H9 (cell line): ENCODE data around the gene IKZF1. TPM values are rescaled to one million over a fixed set of nuclear protein-coding genes. Genes with fewer than 3 reads are reported as not detected.

ENCODE experiments used
- DNase-seq: peaks from one replicate; pipeline ENCODE4 v3.0.0-alpha.2; 2017
- H2AFZ ChIP-seq: one replicate; pipeline ENCODE4 v1.6.1; 2013; ENCODE audit warnings: mild to moderate bottlenecking, low read length, control low read depth, moderate library complexity
- H2AK5ac ChIP-seq: 2 replicates; pipeline ENCODE4 v1.6.1; 2013; ENCODE audit warnings: low read length, control low read depth, mixed read lengths; ENCODE audit not compliant: insufficient read length
- H2BK120ac ChIP-seq: one replicate; pipeline ENCODE4 v1.6.1; 2013; ENCODE audit warnings: low read depth, mild to moderate bottlenecking, low read length, control low read depth, inconsistent platforms; ENCODE audit not compliant: poor library complexity, severe bottlenecking
- H2BK12ac ChIP-seq: 2 replicates; pipeline ENCODE4 v1.6.1; 2013; ENCODE audit warnings: low read length, control low read depth, mixed read lengths, low read depth; ENCODE audit not compliant: insufficient read length
- H2BK15ac ChIP-seq: 2 replicates; pipeline ENCODE4 v1.6.1; 2013; ENCODE audit warnings: low read depth, low read length, control low read depth
- H2BK20ac ChIP-seq: one replicate; pipeline ENCODE4 v1.6.1; 2013; ENCODE audit warnings: low read depth, mild to moderate bottlenecking, low read length, control low read depth, inconsistent platforms; ENCODE audit not compliant: poor library complexity, severe bottlenecking
- H2BK5ac ChIP-seq: 2 replicates; pipeline ENCODE4 v1.6.1; 2013; ENCODE audit warnings: low read length, control low read depth, mixed read lengths; ENCODE audit not compliant: insufficient read length
- H3K14ac ChIP-seq: 2 replicates; pipeline ENCODE4 v1.6.1; 2013; ENCODE audit warnings: low read length, control low read depth; ENCODE audit not compliant: insufficient read depth
- H3K18ac ChIP-seq: 2 replicates; pipeline ENCODE4 v1.6.1; 2013; ENCODE audit warnings: low read depth, mild to moderate bottlenecking, mixed read lengths, low read length, control low read depth; ENCODE audit not compliant: insufficient read length
- H3K23ac ChIP-seq: 2 replicates; pipeline ENCODE4 v1.6.1; 2013; ENCODE audit warnings: low read length, control low read depth, mixed read lengths, low read depth; ENCODE audit not compliant: insufficient read length
- H3K23me2 ChIP-seq: 2 replicates; pipeline ENCODE4 v1.6.1; 2013; ENCODE audit warnings: low read depth, mild to moderate bottlenecking, mixed read lengths, low read length, control low read depth; ENCODE audit not compliant: insufficient read length, poor library complexity, severe bottlenecking
- H3K27ac ChIP-seq: 2 replicates; pipeline ENCODE4 v1.5.1; 2013; ENCODE audit warnings: low read length, control low read depth, mixed read lengths, low read depth; ENCODE audit not compliant: insufficient read length
- H3K27me3 ChIP-seq: 2 replicates; pipeline ENCODE4 v1.6.1; 2013; ENCODE audit warnings: low read length, control low read depth, inconsistent platforms; ENCODE audit not compliant: insufficient read depth
- H3K4ac ChIP-seq: 2 replicates; pipeline ENCODE4 v1.6.1; 2013; ENCODE audit warnings: low read depth, mild to moderate bottlenecking, control low read depth, inconsistent platforms, low read length, moderate library complexity
- H3K4me1 ChIP-seq: 2 replicates; pipeline ENCODE4 v1.6.1; 2013; ENCODE audit warnings: low read length, control low read depth, inconsistent platforms; ENCODE audit not compliant: insufficient read depth
- H3K4me2 ChIP-seq: 2 replicates; pipeline ENCODE4 v1.6.1; 2013; ENCODE audit warnings: low read length, control low read depth, mixed read lengths; ENCODE audit not compliant: insufficient read length, insufficient read depth
- H3K56ac ChIP-seq: 2 replicates; pipeline ENCODE4 v1.6.1; 2013; ENCODE audit warnings: low read depth, mild to moderate bottlenecking, mixed read lengths, low read length, control low read depth; ENCODE audit not compliant: insufficient read length
- H3K79me1 ChIP-seq: 2 replicates; pipeline ENCODE4 v1.6.1; 2013; ENCODE audit warnings: low read depth, mild to moderate bottlenecking, moderate library complexity, low read length, control low read depth, inconsistent platforms; ENCODE audit not compliant: insufficient read depth, poor library complexity, severe bottlenecking
- H3K79me2 ChIP-seq: 2 replicates; pipeline ENCODE4 v1.6.1; 2013; ENCODE audit warnings: low read length, control low read depth, inconsistent platforms; ENCODE audit not compliant: insufficient read depth
- H3K9ac ChIP-seq: 2 replicates; pipeline ENCODE4 v1.6.1; 2013; ENCODE audit warnings: low read length, control low read depth, mixed read lengths; ENCODE audit not compliant: insufficient read length; ENCODE audit errors: extremely low read depth
- H3K9me3 ChIP-seq: one replicate; pipeline ENCODE4 v1.6.1; 2013; ENCODE audit warnings: low read depth, low read length, inconsistent platforms; ENCODE audit not compliant: control insufficient read depth
- H3T11ph ChIP-seq: one replicate; pipeline ENCODE4 v1.6.1; 2013; ENCODE audit warnings: mild to moderate bottlenecking, low read length, control low read depth, inconsistent platforms
- H4K20me1 ChIP-seq: one replicate; pipeline ENCODE4 v1.6.1; 2013; ENCODE audit not compliant: control insufficient read depth, insufficient read length, insufficient read depth
- H4K5ac ChIP-seq: 2 replicates; pipeline ENCODE4 v1.6.1; 2013; ENCODE audit warnings: low read depth, mild to moderate bottlenecking, mixed read lengths, low read length, control low read depth; ENCODE audit not compliant: insufficient read length
- H4K8ac ChIP-seq: replicated peaks from 2 replicates; pipeline ENCODE4 v1.6.1; 2013; ENCODE audit warnings: low read length, control low read depth, mixed read lengths, low read depth; ENCODE audit not compliant: insufficient read length
- H4K91ac ChIP-seq: 2 replicates; pipeline ENCODE4 v1.6.1; 2013; ENCODE audit warnings: low read depth, mild to moderate bottlenecking, moderate library complexity, mixed read lengths, low read length, control low read depth; ENCODE audit not compliant: insufficient read length
- H3K27ac Mint-ChIP-seq, 3 experiments: 2 replicates in 2 of 3; 3 replicates in 1 of 3; pipeline ENCODE4 v1.8.0; 2020 to 2021; ENCODE audit warnings: mixed read lengths in 3 of 3, mild to moderate bottlenecking in 1 of 3, moderate library complexity in 1 of 3
- H3K27me3 Mint-ChIP-seq: 2 replicates; pipeline ENCODE4 v1.8.0; 2021; ENCODE audit warnings: low read depth, mild to moderate bottlenecking, moderate library complexity, mixed read lengths
- H3K36me3 Mint-ChIP-seq, 3 experiments: 2 replicates in 2 of 3; 3 replicates in 1 of 3; pipeline ENCODE4 v1.8.0; 2020 to 2021; ENCODE audit warnings: low read depth in 3 of 3, mixed read lengths in 3 of 3; ENCODE audit not compliant: insufficient read depth in 1 of 3
- H3K4me1 Mint-ChIP-seq, 2 experiments: 2 replicates each; pipeline ENCODE4 v1.8.0; 2020; ENCODE audit warnings: mixed read lengths in 2 of 2
- H3K4me3 Mint-ChIP-seq, 2 experiments: 2 replicates in 1 of 2; 3 replicates in 1 of 2; pipeline ENCODE4 v1.8.0; 2020 to 2021; ENCODE audit warnings: mild to moderate bottlenecking in 2 of 2, mixed read lengths in 2 of 2, moderate library complexity in 1 of 2
- H3K9me3 Mint-ChIP-seq, 2 experiments: 2 replicates in 1 of 2; 3 replicates in 1 of 2; pipeline ENCODE4 v1.8.0; 2020; ENCODE audit warnings: mild to moderate bottlenecking in 2 of 2, mixed read lengths in 2 of 2, moderate library complexity in 1 of 2
- CTCF ChIP-seq: fragments of 200-600 bp; sonication (generic); conservative IDR thresholded peaks from 3 replicates; pipeline ENCODE4 v1.8.0; 2021; ENCODE audit warnings: antibody characterized with exemption, mild to moderate bottlenecking
- WGBS: extraction: QIAGEN DNeasy Blood & Tissue Kit; methylation state at CpG from one replicate; pipeline ENCODE4 v1.1.7; 2013; ENCODE audit warnings: missing lambda C conversion rate, low lambda C conversion rate, mixed read lengths; ENCODE audit not compliant: insufficient read length; ENCODE audit errors: extremely low coverage; 5-methylcytosine and 5-hydroxymethylcytosine counted together
- total RNA-seq: library from RNA; stranded (reverse); gene quantifications from 2 replicates; pipeline ENCODE4 v1.2.1, GENCODE V29; 2021

IKZF1 gene
- total RNA-seq, 1 experiment from 2014 or later: 0.98 TPM

- Histone ChIP-seq H3K79me2 (no peaks in the 10 kb centered on the region), H2BK12ac (no peak overlapping the region), H3K18ac (no peak overlapping the region), H3K27ac (no peak overlapping the region), H3K23me2 (no peaks in the 10 kb centered on the region), H3K4me1 (no peaks in the 10 kb centered on the region), H4K20me1 (no peaks in the 10 kb centered on the region), H2AK5ac (no peak overlapping the region), H3K9me3 (no peaks in the 10 kb centered on the region), H4K91ac (no peak overlapping the region), H2BK15ac (no peak overlapping the region), H3K14ac (no peak overlapping the region), H3K79me1 (no peaks in the 10 kb centered on the region), H3K56ac (no peak overlapping the region), H2BK120ac (no peak overlapping the region), H2BK5ac (no peak overlapping the region), H3T11ph (no peak overlapping the region), H2BK20ac (no peak overlapping the region), H3K4me2 (no peak overlapping the region), H4K8ac (no peak overlapping the region), H3K23ac (no peak overlapping the region), H3K4ac (no peak overlapping the region), H3K9ac (no peak overlapping the region), H2AFZ (no peak overlapping the region), H4K5ac (no peak overlapping the region), H3K27me3 (no peaks in the 10 kb centered on the region)
- no peak for DNase-seq
- Mint-ChIP-seq H3K36me3 (no peaks in the 10 kb centered on the region), H3K27ac (0 out of 7 replicates have a peak overlapping the region, but pooled peaks of 1 of the 3 experiments have one; percentile 70), H3K4me1 (no peaks in the 10 kb centered on the region), H3K27me3 (peaks cover 4% of the 10 kb centered on the region), H3K9me3 (no peaks in the 10 kb centered on the region), H3K4me3 (no peak overlapping the region)
- TF ChIP-seq CTCF: no peak
- no CpG with 5 or more reads among the region's 7 CpGs for WGBS
Measured at GRCh38 chr7:50356945-50357268, 52.4 kb downstream of the IKZF1 start.
